Astrocyte (in vitro differentiated cells and primary cell): ENCODE results near the gene IVD.
A peak's percentile ranks its signal among the peaks of the same experiment; 100 is the strongest.

Experiments used
- CTCF ChIP-seq: IDR thresholded peaks from 2 replicates; pipeline ENCODE4 v1.5.1; 2011; ENCODE audit warnings: low read depth, mild to moderate bottlenecking, inconsistent platforms, low read length, moderate library complexity; ENCODE audit not compliant: insufficient read depth
- EZH2 ChIP-seq: IDR thresholded peaks from 2 replicates; pipeline ENCODE4 v1.6.1; 2012; ENCODE audit warnings: mild to moderate bottlenecking, low read length, inconsistent platforms; ENCODE audit not compliant: insufficient read depth

DNA sequence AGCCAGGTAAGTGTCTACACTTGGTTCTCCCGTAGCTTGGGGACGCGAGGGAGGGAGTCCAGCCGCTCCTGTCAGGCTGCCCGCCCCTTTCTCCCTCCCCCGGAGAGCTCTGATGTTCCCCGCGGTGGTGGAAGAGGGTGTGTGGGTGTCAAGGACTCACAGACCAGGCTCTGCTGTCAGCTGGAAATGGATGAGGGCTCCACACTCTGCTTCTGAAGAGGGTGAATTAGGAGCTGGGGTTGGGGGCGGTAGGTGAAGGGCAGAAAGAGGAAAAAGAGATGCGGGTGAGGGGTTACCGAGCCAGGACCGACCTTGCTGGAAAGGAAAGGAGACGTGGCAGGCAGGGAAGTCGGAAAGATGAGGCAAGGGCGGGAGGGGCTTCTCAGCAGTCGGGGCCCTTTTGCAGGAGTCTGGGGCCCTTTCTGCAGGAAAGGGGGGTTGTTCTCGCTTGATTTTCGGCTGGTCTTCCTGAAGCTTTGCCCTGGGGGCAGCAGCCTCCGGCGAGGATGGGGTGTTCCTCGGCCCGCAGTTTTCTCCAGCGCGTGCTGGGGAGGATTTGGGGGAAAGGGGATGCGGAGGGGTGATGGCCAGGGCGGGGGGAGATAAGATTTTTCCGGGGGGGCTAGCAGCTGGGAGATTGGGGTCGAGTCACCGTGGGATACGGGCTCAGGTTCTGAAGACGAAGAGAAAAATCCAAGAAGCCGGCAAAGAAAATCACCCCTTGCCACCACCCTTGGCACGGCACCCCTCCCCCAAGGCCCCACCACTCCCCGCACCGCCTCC lies 34.6 kb downstream of the IVD start:
- no peak for TF ChIP-seq CTCF
- peak; percentile 52 for TF ChIP-seq EZH2
